ENCODE data around the gene ACP3. TPM values are rescaled to one million over a fixed set of nuclear protein-coding genes. Genes with fewer than 3 reads are reported as not detected.

Gene ACP3, protein sequence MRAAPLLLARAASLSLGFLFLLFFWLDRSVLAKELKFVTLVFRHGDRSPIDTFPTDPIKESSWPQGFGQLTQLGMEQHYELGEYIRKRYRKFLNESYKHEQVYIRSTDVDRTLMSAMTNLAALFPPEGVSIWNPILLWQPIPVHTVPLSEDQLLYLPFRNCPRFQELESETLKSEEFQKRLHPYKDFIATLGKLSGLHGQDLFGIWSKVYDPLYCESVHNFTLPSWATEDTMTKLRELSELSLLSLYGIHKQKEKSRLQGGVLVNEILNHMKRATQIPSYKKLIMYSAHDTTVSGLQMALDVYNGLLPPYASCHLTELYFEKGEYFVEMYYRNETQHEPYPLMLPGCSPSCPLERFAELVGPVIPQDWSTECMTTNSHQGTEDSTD
- 0.82 and 2.3 TPM in 2 replicates for total RNA-seq (2022)
- percentile 26 among the genes with signal in this experiment for Bru-seq, nascent RNA
- percentile 18 among the genes with signal in this experiment for BruChase-seq, experiment 1, labeled RNA remaining after a 2-hour chase
- percentile 23 among the genes with signal in this experiment for BruChase-seq, experiment 2, labeled RNA remaining after a 6-hour chase
- long read RNA-seq, partial matches to known transcripts: 0 of 2 reads
- long read RNA-seq, other reads (novel, unspliced or antisense): 2 of 2 reads

DNA sequence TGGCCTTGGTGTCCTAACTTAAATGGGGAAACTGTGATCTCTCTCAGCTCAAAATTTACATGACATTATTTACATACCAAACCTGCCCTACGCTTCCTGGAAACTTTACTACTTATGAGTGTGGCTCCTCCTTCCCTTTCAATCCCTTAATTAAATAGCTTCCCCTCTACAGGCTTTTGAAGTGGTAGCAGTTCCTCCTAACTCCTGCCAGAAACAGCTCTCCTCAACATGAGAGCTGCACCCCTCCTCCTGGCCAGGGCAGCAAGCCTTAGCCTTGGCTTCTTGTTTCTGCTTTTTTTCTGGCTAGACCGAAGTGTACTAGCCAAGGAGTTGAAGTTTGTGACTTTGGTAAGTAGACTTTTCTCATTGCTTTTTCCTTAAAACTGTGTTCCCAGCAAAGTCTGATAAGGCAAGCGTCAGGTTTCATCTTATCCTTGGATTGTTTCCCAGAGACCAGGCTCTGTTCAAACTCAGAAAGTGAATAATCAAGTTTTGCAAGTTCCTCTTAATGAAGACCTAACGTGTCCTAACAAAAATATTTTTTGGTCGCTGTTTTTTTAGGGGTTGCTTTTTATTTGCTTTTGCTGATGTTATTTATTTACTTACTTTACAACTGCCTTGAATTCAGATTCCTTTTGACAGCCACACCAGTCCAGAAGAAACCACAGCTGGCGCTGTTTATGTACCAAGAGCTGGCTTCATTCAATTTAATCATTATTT lies at the start of gene ACP3:
Gene ACP3, plus strand, starts transcription at position 179 of the 720 bp plus-strand sequence. Its CDS starts 50 bp downstream, at position 229.
- no peaks in the 10 kb centered on the region for H3K9me3 Mint-ChIP-seq (ENCODE audit: unreplicated experiment)
- POLR2A ChIA-PET: no interaction called here
- TF ChIP-seq, protein P1, sequence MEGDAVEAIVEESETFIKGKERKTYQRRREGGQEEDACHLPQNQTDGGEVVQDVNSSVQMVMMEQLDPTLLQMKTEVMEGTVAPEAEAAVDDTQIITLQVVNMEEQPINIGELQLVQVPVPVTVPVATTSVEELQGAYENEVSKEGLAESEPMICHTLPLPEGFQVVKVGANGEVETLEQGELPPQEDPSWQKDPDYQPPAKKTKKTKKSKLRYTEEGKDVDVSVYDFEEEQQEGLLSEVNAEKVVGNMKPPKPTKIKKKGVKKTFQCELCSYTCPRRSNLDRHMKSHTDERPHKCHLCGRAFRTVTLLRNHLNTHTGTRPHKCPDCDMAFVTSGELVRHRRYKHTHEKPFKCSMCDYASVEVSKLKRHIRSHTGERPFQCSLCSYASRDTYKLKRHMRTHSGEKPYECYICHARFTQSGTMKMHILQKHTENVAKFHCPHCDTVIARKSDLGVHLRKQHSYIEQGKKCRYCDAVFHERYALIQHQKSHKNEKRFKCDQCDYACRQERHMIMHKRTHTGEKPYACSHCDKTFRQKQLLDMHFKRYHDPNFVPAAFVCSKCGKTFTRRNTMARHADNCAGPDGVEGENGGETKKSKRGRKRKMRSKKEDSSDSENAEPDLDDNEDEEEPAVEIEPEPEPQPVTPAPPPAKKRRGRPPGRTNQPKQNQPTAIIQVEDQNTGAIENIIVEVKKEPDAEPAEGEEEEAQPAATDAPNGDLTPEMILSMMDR (IDR thresholded peaks at IDR 0.05; ENCODE audit: insufficient read depth in 1 of 2, low read depth in 1 of 2, low read length in 1 of 2, severe bottlenecking in 1 of 2, unreplicated experiment in 1 of 2): no peak
- Histone ChIP-seq H3K27me3 (replicated peaks; ENCODE audit: control insufficient read depth, insufficient read depth, low read length) (no peaks in the 10 kb centered on the region), H3K4me3 (ENCODE audit: low read depth, low read length) (no peak within 1 kb of the TSS), H3K36me3 (ENCODE audit: control insufficient read depth, insufficient read depth, low read length) (no peaks in the 10 kb centered on the region), H3K9me3 (0 out of 2 replicates have a peak, but pooled peaks cover 7% of the 10 kb centered on the region), H3K4me1 (peaks cover 17% of the 10 kb centered on the region)
- H3K4me3 Mint-ChIP-seq (ENCODE audit: unreplicated experiment): peak within 1 kb of the TSS; percentile 30
- TSS peak; percentile 38 for BruUV-seq (replicated peaks)
- no peaks in the 10 kb centered on the region for H3K27me3 Mint-ChIP-seq (ENCODE audit: insufficient read depth, unreplicated experiment)
- H3K36me3 Mint-ChIP-seq (ENCODE audit: insufficient read depth, unreplicated experiment): no peaks in the 10 kb centered on the region
- peak within 1 kb of the TSS; percentile 58 for H3K27ac Mint-ChIP-seq (ENCODE audit: unreplicated experiment)
- intact Hi-C loops (cut with micrococcal nuclease; ENCODE audit: unreplicated experiment): no loop called here
- peak in 1 of 2 experiments; percentile 32 for DNase-seq
- H3K4me1 Mint-ChIP-seq (ENCODE audit: low read depth, unreplicated experiment): peaks cover 7% of the 10 kb centered on the region
- CTCF ChIA-PET: interaction anchor here (1.2 kb wide), 1 partner anchor 60 kb away, joined by 5 read pairs; no protein-coding TSS in a partner anchor

DNA sequence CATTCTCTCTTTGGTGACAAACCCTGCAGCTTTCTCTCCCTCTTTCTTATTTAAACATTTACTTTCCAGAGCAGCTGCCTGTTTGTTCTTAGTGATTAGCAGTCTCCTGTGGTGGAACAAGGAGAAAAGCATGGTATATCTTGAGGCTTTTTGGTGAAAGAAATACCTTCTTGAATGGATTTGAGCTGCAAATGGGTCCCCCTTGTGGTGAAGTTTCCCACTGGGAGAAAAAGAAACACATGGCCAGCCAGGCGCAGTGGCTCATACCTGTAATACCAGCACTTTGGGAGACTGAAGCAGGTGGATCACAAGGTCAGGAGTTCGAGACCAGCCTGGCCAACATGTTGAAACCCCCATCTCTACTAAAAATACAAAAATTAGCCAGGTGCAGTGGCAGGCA lies 48.3 kb upstream of the ACP3 start:
- ChIA-PET CTCF (interaction anchor here (0.7 to 1.0 kb wide), 2 partner anchors 12 to 232 kb away, joined by 4 read pairs; no protein-coding TSS in a partner anchor), POLR2A (no interaction called here)
- Mint-ChIP-seq H3K4me1 (ENCODE audit: low read depth, unreplicated experiment) (peaks cover 16% of the 10 kb centered on the region), H3K9me3 (ENCODE audit: unreplicated experiment) (peaks cover 16% of the 10 kb centered on the region), H3K27ac (ENCODE audit: unreplicated experiment) (no peak overlapping the region), H3K4me3 (ENCODE audit: unreplicated experiment) (no peak overlapping the region), H3K27me3 (ENCODE audit: insufficient read depth, unreplicated experiment) (no peaks in the 10 kb centered on the region), H3K36me3 (ENCODE audit: insufficient read depth, unreplicated experiment) (no peaks in the 10 kb centered on the region)
- Histone ChIP-seq H3K27me3 (replicated peaks; ENCODE audit: control insufficient read depth, insufficient read depth, low read length) (no peaks in the 10 kb centered on the region), H3K36me3 (ENCODE audit: control insufficient read depth, insufficient read depth, low read length) (no peaks in the 10 kb centered on the region), H3K4me1 (no peaks in the 10 kb centered on the region), H3K4me3 (ENCODE audit: low read depth, low read length) (no peak overlapping the region), H3K9me3 (no peaks in the 10 kb centered on the region)
- DNase-seq: peak in 1 of 2 experiments; percentile 29
- TF ChIP-seq, protein P1 (IDR thresholded peaks at IDR 0.05; ENCODE audit: insufficient read depth in 1 of 2, low read depth in 1 of 2, low read length in 1 of 2, severe bottlenecking in 1 of 2, unreplicated experiment in 1 of 2): no peak
- intact Hi-C loops (cut with micrococcal nuclease; ENCODE audit: unreplicated experiment): no loop called here
- BruUV-seq (replicated peaks): no TSS peak

DNA sequence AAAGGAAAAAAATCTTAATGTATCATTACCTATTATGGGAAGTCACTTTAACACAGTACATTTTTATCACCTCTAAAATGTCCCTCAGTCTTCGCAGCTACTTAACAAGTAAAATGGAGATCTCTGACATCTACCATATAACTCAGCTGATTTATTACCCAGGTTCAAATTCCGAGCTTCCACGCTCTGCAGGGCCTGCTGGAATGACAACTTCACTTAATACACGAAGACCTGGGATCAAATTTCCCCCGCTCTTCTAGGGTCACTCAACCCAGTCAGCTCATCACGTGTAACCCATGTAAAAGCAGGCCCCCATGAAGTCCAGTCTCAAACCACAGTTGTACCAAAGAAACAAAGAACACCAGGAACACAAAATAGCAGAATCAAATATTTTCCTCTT lies 44.2 kb upstream of the ACP3 start:
- intact Hi-C loops (cut with micrococcal nuclease; ENCODE audit: unreplicated experiment): no loop called here
- DNase-seq: no peak
- H3K4me1 Mint-ChIP-seq (ENCODE audit: low read depth, unreplicated experiment): peaks cover 10% of the 10 kb centered on the region

More for the DNA sequence above, 44.2 kb upstream of the ACP3 start:
- H3K27ac Mint-ChIP-seq (ENCODE audit: unreplicated experiment): no peak overlapping the region
- Histone ChIP-seq H3K27me3 (replicated peaks; ENCODE audit: control insufficient read depth, insufficient read depth, low read length) (no peaks in the 10 kb centered on the region), H3K4me3 (ENCODE audit: low read depth, low read length) (no peak overlapping the region), H3K4me1 (no peaks in the 10 kb centered on the region), H3K36me3 (ENCODE audit: control insufficient read depth, insufficient read depth, low read length) (no peaks in the 10 kb centered on the region), H3K9me3 (peaks cover 5% of the 10 kb centered on the region)
- no peaks in the 10 kb centered on the region for H3K9me3 Mint-ChIP-seq (ENCODE audit: unreplicated experiment)
- TF ChIP-seq, protein P1 (IDR thresholded peaks at IDR 0.05; ENCODE audit: insufficient read depth in 1 of 2, low read depth in 1 of 2, low read length in 1 of 2, severe bottlenecking in 1 of 2, unreplicated experiment in 1 of 2): no peak
- no peak overlapping the region for H3K4me3 Mint-ChIP-seq (ENCODE audit: unreplicated experiment)
- no peaks in the 10 kb centered on the region for H3K27me3 Mint-ChIP-seq (ENCODE audit: insufficient read depth, unreplicated experiment)
- ChIA-PET CTCF (interaction anchor here (1.0 kb wide), 1 partner anchor 70 kb away, joined by 3 read pairs; no protein-coding TSS in a partner anchor), POLR2A (no interaction called here)
- H3K36me3 Mint-ChIP-seq (ENCODE audit: insufficient read depth, unreplicated experiment): no peaks in the 10 kb centered on the region
- no TSS peak for BruUV-seq (replicated peaks)
